KOPT-K1 (cell line): Measurements from ENCODE around the gene SPDYE3.
"Not testable (repeated sequence)": the region's sequence is repeated elsewhere in the genome, so short reads cannot be mapped to it uniquely, and the experiment has no call there.

ENCODE experiments used
- H3K27ac ChIP-seq: fragments of 200-600 bp; sonication (generic); 2 replicates; pipeline ENCODE4 v1.5.1; 2016; ENCODE audit warnings: antibody characterized with exemption, mild to moderate bottlenecking, low read depth, low read length; ENCODE audit not compliant: poor library complexity, severe bottlenecking
- H3K36me3 ChIP-seq: fragments of 200-600 bp; sonication (generic); 2 replicates; pipeline ENCODE4 v1.5.1; 2017; ENCODE audit warnings: antibody characterized with exemption, mild to moderate bottlenecking, low read length, moderate library complexity; ENCODE audit not compliant: insufficient read depth
- H3K9me3 ChIP-seq: fragments of 200-600 bp; sonication (generic); 2 replicates; pipeline ENCODE4 v1.5.1; 2017; ENCODE audit warnings: antibody characterized with exemption, low read length, mild to moderate bottlenecking; ENCODE audit not compliant: insufficient read depth, poor library complexity, severe bottlenecking

The SPDYE3 gene, protein sequence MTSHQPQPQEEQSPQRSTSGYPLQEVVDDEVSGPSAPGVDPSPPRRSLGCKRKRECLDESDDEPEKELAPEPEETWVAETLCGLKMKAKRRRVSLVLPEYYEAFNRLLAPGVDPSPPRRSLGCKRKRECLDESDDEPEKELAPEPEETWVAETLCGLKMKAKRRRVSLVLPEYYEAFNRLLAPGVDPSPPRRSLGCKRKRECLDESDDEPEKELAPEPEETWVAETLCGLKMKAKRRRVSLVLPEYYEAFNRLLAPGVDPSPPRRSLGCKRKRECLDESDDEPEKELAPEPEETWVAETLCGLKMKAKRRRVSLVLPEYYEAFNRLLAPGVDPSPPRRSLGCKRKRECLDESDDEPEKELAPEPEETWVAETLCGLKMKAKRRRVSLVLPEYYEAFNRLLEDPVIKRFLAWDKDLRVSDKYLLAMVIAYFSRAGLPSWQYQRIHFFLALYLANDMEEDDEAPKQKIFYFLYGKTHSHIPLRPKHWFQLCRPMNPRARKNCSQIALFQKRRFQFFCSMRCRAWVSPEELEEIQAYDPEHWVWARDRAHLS

DNA sequence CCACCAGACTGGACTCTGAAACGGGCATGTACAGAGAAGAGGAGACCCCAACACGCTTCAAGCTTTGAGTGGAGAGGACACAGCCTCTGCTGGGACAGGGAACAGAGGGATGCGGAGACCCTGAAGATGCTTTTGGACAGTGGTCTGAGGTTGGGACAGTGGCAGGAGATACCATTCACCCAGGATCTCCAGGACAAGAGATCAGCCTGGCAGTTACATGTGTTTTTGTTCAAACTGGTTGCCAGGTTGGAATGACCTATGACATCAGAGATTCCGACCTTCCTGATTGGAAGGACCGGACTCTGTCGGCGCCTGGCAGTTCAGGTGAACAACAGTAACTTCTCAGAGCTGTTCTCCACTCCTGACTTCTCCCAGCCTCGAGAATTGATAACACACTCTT lies at the start of gene SPDYE3:
TSS of gene SPDYE3 (plus strand) at position 301 of the 400 bp plus-strand sequence. CDS start 184 bp downstream, outside the sequence.
- H3K36me3 ChIP-seq, H3K27ac ChIP-seq, H3K9me3 ChIP-seq: not testable (repeated sequence)

- H3K27ac ChIP-seq, H3K36me3 ChIP-seq, H3K9me3 ChIP-seq: not testable (repeated sequence)
These were observed 47.5 kb upstream of the SPDYE3 start for GRCh38 chr7:100259984-100260383.

DNA sequence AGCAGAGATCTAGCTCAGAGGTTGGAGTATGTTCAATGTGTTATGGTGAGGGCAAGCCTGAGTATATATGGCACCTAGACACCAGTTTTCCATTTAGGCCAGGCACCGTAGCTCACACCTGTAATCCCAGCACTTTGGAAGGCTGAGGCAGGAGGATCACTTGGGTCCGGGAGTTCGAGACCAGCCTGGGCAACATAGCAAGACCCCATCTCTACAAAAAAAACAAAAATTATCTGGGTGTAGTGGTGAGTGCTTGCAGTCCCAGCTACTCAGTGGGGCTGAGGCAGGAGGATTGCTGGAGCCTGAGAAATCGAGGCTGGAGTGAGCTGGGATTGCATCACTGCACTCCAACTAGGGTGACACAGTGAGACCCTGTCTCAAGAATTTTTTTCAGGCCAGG lies 44.6 kb upstream of the SPDYE3 start:
- not testable (repeated sequence) for H3K9me3 ChIP-seq, H3K27ac ChIP-seq, H3K36me3 ChIP-seq

DNA sequence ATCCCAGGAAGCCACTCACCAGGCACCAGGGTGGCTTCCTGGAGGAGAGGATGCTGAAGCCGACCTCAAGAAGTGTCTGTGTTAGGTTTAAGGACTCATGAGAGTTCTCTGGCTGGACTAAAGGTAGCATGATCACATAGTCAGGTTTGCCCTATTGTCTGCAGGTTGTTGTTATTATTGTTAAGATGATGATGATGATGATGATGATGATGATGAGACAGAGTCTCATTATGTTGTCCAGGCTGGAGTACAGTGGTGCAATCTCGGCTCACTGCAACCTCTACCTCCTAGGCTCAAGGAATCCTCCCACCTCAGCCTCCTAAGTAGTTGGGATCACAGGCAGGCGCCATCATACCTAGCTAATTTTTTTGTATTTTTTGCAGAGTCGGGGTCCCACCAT lies 43.3 kb upstream of the SPDYE3 start:
- not testable (repeated sequence) for H3K36me3 ChIP-seq, H3K9me3 ChIP-seq, H3K27ac ChIP-seq

- H3K9me3 ChIP-seq, H3K36me3 ChIP-seq, H3K27ac ChIP-seq: not testable (repeated sequence)
These were observed 42.8 kb upstream of the SPDYE3 start for GRCh38 chr7:100264669-100265165.

DNA sequence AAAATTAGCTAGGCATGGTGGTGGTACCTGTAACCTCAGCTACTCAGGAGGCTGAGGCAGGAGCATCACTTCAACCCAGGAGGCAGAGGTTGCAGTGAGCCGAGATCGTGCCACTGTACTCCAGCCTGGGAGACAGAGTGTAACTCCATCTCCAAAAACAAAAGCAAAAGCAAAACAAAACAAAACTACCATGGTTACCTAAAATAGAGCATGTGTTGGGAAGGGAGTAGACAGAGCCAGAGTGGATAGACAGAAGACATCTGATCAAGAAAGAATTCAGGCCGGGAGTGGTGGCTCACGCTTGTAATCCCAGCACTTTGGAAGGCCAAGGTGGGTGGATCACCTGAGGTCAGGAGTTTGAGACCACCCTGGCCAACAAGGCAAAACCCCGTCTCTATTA lies 41.7 kb upstream of the SPDYE3 start:
- H3K9me3 ChIP-seq, H3K27ac ChIP-seq, H3K36me3 ChIP-seq: not testable (repeated sequence)

DNA sequence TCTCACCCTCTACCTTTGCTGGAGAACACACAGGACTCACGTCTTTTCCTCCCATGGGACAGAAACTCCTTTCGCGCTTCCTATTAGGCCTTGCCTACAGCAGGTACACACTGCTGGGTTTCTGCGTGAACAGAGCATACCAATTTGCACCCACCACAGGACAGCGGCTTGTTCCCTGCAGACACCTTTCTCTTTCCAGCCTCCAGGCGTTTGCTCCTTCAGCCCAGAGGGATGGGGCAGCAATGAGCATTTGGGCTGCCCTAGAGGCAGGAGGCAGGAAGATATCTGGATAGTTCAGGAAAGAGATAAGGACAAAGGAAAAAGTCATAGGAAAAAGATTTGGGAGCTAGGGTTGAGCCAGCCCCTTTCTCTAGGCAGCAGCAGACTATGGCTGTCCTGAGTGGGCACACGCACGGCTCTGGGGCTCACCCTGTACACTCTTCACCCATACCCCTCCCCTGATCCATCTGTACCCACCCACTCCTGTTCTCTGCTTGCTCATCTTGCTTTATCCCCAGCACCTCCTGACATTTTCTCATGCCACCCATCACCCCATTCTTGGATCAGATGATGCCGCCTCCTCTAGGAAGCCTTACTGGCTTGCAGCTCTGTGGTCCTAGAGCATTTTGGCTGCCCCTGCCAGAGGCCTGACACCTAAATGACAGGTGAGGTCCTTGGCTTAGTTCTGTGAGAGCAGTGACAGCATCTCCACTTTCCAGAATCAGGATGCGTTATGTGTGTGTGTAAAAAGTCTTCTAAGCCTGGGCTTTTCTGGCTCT lies 40.7 kb upstream of the SPDYE3 start:
- no peaks in the 10 kb centered on the region for H3K9me3 ChIP-seq
- H3K27ac ChIP-seq, result no peak overlapping the region
- H3K36me3 ChIP-seq, result peaks cover 5% of the 10 kb centered on the region; the same call in 1 of the 2 replicates

DNA sequence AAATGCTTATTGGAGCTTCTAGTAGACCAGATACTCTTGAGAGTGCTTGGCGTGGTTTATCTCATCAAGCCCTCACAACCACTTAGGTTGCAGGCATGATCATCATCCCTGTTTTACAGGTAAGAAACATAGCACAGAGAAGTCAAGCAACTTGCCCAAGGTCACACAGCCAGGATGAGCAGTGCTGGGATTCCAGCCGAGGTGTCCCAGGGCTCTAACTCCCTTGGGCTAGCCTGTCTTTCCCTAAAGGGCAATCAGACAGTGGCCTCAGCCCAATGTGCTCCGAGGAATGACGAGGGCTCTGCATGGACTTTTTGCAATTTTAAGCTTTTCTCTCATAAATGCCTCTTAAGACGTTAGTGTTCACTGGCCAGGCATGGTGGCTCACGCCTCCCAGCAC lies 39.9 kb upstream of the SPDYE3 start:
- peaks cover 5% of the 10 kb centered on the region; the same call in 1 of the 2 replicates for H3K36me3 ChIP-seq
- no peaks in the 10 kb centered on the region for H3K9me3 ChIP-seq
- no peak overlapping the region for H3K27ac ChIP-seq

GRCh38 chr7:100268882-100269281 lies 38.6 kb upstream of the SPDYE3 start:
- not testable (repeated sequence) for H3K27ac ChIP-seq

DNA sequence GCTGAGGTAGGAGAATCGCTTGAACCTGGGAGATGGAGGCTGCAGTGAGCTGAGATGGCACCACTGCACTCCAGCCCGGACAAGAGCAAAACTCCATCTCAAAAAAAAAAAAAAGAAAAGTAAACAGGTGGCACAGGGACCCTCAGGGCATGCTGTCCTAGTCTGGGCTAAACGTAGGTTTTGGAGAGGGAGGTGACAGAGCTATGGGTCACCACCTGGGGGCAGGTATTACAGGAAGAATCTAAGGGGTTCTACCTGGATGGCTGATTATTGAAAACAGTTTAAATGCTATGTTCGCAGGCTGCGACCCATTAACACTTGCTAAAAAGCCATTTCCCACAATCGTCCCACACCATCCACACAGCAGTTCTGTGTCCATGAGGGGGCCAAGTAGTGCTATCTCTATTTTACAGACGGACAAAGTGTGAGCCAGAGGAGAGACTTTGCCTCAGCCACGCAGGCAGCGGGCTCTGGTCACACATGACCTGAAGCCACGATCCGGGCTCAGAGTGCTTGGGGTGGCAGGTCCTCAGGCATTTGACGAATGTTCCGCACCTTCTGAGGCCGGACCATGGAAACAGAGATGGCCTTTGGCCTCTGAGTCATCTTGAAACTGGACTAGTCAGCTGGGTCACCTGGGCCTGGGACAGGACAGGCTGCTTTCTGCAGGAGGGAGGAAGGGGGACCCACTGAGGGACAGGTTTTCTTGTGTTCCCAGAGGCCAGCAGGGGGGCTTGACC lies 38.0 kb upstream of the SPDYE3 start:
- H3K9me3 ChIP-seq, H3K27ac ChIP-seq, H3K36me3 ChIP-seq: not testable (repeated sequence)

More at GRCh38 chr7:100268882-100269281, 38.6 kb upstream of the SPDYE3 start:
- H3K9me3 ChIP-seq, H3K36me3 ChIP-seq: not testable (repeated sequence)

DNA sequence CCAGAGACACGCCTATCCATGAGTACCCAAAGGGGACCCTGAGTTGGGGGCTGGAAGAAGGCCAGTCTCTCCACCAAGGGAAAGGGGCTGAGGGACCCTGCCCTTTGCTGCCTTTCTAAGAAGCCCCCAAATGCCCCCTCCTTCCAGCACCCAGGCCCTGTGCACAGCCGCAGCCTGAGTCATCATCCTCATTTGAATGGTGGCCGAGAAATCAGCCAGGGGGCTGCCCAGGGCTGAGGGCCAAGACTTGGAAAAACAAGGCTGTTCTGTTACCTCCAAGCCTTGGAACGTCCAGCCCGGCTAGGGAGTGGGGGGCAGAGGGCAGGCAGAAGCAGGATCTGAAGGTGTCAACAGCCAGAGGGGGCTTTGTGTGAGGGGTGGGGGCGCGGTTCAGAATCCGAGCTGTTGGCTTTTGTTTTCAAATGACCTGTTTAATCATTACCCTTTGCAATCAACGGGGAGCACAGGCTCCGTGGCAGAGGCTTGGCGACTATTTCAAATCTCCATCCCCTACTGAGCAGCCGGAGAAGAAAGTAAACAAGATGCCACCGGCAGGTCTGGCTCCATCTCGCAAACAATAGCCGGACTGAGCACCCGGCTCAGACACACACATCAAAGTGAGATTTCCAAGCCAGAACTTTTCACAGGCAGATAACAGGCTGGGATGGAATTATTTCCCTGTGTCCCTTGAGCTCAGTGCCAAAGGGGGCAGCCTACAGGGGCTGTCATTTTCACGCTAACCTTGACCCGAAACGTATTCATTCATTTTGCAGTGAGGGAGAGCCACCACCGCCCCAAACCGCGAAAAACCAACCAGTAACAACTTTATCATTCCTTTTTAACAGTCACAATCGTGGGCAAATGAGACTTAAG lies 37.2 kb upstream of the SPDYE3 start:
- peak overlapping the region; percentile 64 for H3K27ac ChIP-seq
- not testable (repeated sequence) for H3K36me3 ChIP-seq, H3K9me3 ChIP-seq

- peak overlapping the region; percentile 64 for H3K27ac ChIP-seq
- H3K36me3 ChIP-seq, H3K9me3 ChIP-seq: not testable (repeated sequence)
These were observed 36.4 kb upstream of the SPDYE3 start for GRCh38 chr7:100270941-100271593.

DNA sequence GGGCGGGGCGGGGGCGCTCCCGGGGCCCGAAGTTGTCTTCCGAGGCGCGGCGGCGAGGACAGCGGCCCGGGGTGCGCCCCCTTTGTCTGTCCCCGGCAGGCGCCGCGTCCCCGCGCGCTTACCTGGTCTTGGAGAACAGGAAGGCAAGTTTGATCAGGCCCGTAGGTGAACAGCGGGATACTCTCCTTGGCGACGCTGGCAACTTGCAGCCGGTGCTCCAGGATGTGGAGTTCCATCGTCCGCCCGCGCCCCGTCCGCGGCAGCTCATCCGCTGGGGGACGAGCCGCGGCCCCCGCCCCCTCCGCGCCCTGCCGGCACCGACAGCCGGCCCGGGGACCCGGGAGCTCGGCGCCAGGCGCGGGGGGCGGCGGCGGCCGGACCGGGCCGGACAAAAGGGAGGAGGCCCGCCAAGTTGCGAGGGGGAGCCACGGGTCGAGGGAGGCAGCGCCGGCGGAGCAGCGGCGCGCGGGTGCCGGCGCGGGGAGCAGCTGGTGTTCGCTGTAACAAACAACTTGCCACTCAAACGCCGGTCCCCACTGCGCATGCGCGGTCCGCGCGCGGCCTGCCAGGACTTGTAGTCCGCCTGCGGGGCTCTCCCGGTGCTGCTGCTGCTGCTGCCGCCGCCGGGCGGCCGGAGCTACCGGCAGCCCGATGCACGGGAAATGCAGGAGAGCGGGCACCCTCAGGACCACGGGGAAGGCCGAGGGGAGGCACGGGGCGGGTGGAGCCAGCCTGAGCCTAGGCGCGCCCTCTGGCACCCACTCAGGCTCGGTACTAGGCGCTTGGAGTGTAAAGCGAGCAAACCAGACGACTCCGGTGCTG lies 35.6 kb upstream of the SPDYE3 start:
- no peaks in the 10 kb centered on the region for H3K36me3 ChIP-seq
- peak overlapping the region; percentile 64 for H3K27ac ChIP-seq
- no peaks in the 10 kb centered on the region for H3K9me3 ChIP-seq
